ENCODE measurements around the gene CNPPD1.

The CNPPD1 gene

DNA sequence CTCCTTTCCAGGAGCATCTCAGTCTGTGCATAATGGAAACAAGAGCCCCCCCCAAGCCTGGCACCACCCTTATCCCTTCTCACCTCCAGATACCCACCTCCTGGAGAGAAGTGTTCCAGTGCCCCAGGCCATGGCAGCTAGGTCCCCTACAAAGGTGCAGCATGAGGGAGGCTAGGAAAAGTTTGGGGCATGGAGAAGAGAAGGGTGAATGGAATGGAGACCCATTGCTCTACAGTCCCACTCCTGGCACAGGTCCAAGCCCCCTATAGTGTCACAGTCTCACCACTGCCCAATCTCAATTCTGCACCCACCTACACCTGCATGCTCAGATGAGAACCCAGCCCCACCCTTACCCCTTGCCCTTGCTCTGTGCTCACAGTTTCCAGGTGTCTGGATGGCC, 7.8 kb downstream of the CNPPD1 start:
- no peaks in the 10 kb centered on the region for H3K9me3 ChIP-seq (ENCODE audit: insufficient read depth, low read length)
- H2AFZ ChIP-seq (ENCODE audit: low read depth, low read length) = no peak overlapping the region
- TF ChIP-seq, protein P1, sequence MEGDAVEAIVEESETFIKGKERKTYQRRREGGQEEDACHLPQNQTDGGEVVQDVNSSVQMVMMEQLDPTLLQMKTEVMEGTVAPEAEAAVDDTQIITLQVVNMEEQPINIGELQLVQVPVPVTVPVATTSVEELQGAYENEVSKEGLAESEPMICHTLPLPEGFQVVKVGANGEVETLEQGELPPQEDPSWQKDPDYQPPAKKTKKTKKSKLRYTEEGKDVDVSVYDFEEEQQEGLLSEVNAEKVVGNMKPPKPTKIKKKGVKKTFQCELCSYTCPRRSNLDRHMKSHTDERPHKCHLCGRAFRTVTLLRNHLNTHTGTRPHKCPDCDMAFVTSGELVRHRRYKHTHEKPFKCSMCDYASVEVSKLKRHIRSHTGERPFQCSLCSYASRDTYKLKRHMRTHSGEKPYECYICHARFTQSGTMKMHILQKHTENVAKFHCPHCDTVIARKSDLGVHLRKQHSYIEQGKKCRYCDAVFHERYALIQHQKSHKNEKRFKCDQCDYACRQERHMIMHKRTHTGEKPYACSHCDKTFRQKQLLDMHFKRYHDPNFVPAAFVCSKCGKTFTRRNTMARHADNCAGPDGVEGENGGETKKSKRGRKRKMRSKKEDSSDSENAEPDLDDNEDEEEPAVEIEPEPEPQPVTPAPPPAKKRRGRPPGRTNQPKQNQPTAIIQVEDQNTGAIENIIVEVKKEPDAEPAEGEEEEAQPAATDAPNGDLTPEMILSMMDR (IDR thresholded peaks at IDR 0.05; ENCODE audit: low read depth, low read length) = no peak
- no peak for TF ChIP-seq EZH2phosphoT487 (IDR thresholded peaks at IDR 0.05; ENCODE audit: low read depth)
- H3K79me2 ChIP-seq (ENCODE audit: low read length) = no peaks in the 10 kb centered on the region
- no peak overlapping the region for H3K9ac ChIP-seq (ENCODE audit: low read length)
- no peaks in the 10 kb centered on the region for H3K36me3 ChIP-seq (replicated peaks; ENCODE audit: low read depth, low read length)
- H3K4me2 ChIP-seq (ENCODE audit: low read length) = no peak overlapping the region
- H3K4me1 ChIP-seq (ENCODE audit: low read length) = no peaks in the 10 kb centered on the region
- H4K20me1 ChIP-seq (ENCODE audit: insufficient read depth, low read length) = no peaks in the 10 kb centered on the region
- H3K27ac ChIP-seq (ENCODE audit: low read length) = no peak overlapping the region
- no peak overlapping the region for H3K4me3 ChIP-seq (ENCODE audit: low read length)
- H3K27me3 ChIP-seq (ENCODE audit: low read depth, low read length) = no peaks in the 10 kb centered on the region

DNA sequence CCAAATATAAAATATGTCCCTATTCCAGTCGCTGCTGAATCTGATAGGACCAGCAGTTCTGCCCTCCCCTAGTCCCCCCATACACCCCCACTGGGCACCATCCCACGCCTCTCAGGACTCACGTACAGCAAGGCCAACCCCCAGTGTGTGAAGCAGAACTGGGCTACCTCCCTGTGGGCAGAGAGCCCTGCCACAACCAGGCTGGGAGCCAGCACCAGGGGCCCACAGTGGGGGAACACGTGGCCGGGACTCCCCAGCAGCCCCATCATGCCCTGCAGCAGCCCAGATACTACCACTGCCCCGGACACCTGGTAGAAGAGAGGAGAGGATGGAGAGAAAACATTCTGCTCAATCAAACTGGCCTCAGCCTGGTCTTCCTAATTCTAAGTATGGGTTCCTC, 8.2 kb downstream of the CNPPD1 start:
- H3K4me3 ChIP-seq (ENCODE audit: low read length) = no peak overlapping the region
- no peak overlapping the region for H3K4me2 ChIP-seq (ENCODE audit: low read length)
- no peaks in the 10 kb centered on the region for H3K9me3 ChIP-seq (ENCODE audit: insufficient read depth, low read length)
- no peaks in the 10 kb centered on the region for H3K4me1 ChIP-seq (ENCODE audit: low read length)
- no peak overlapping the region for H3K9ac ChIP-seq (ENCODE audit: low read length)
- H4K20me1 ChIP-seq (ENCODE audit: insufficient read depth, low read length) = no peaks in the 10 kb centered on the region
- no peak overlapping the region for H2AFZ ChIP-seq (ENCODE audit: low read depth, low read length)
- H3K27me3 ChIP-seq (ENCODE audit: low read depth, low read length) = no peaks in the 10 kb centered on the region
- H3K36me3 ChIP-seq (replicated peaks; ENCODE audit: low read depth, low read length) = no peaks in the 10 kb centered on the region
- TF ChIP-seq, protein P1 (IDR thresholded peaks at IDR 0.05; ENCODE audit: low read depth, low read length) = no peak
- no peak for TF ChIP-seq EZH2phosphoT487 (IDR thresholded peaks at IDR 0.05; ENCODE audit: low read depth)
- H3K79me2 ChIP-seq (ENCODE audit: low read length) = no peaks in the 10 kb centered on the region
- H3K27ac ChIP-seq (ENCODE audit: low read length) = no peak overlapping the region

DNA sequence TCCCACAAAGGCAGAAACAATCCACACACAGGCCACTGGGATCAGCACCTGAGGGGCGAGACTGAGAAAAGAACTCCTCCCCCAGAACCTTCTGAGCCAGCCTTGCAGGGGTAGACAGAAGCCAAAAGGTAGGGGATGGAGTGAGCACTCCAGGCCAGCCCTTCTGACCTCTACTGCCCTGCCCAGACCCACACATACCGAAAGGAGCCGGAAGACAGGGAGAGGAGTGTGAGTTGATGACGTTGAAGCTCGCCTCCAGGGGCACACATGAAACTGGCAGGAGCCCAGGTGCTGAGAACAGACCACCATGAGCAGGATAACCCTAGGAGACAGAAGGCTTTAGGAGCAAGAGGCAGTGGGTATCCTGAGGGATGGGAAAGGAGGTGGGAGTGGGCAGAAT, 8.7 kb downstream of the CNPPD1 start:
- Histone ChIP-seq H3K4me3 (ENCODE audit: low read length) (no peak overlapping the region), H2AFZ (ENCODE audit: low read depth, low read length) (no peak overlapping the region), H3K9ac (ENCODE audit: low read length) (no peak overlapping the region), H3K36me3 (replicated peaks; ENCODE audit: low read depth, low read length) (no peaks in the 10 kb centered on the region), H3K27ac (ENCODE audit: low read length) (no peak overlapping the region), H3K4me1 (ENCODE audit: low read length) (no peaks in the 10 kb centered on the region), H3K27me3 (ENCODE audit: low read depth, low read length) (no peaks in the 10 kb centered on the region), H4K20me1 (ENCODE audit: insufficient read depth, low read length) (no peaks in the 10 kb centered on the region), H3K4me2 (ENCODE audit: low read length) (no peak overlapping the region), H3K9me3 (ENCODE audit: insufficient read depth, low read length) (no peaks in the 10 kb centered on the region), H3K79me2 (ENCODE audit: low read length) (no peaks in the 10 kb centered on the region)
- no peak for TF ChIP-seq EZH2phosphoT487 (IDR thresholded peaks at IDR 0.05; ENCODE audit: low read depth)

DNA sequence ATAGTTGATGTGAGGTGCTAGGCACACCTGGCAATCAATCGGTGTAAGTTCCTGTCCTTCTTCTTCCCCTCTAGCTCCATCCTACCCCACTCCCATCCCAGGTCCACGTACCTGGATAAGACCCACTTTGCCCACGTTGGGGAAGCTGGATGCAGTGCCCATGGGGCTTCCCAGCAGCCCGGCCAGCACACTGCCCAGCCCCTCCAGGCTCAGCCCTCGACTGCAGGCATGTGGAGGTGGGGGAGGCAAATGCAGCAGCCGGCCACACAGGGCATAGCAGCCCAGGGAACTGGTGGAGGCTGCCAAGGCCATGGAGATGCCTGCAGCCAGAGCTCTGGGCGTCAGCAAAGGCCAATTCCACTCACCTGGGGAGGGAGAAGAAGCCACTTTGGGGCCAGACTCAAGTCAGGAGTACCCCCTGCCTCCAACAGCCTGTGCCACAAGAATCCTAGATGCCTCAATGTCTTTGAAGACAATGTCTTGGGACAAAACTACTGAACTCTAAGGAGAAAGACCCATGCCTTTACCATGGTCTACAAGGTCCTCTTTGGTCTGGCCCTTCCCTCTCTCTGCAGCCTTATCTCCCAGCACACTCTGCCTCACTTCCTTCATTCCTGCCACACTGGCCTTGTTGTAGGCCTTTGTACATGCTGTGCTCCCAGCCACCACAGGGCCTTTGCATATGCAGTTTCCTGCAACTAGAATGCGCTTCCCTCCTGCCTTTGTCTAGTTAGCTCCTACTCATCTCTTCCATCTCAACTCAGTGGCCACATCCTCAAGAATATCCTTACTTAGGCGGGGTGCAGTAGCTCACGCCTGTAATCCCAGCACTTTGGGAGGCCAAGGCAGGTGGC, 11.4 kb downstream of the CNPPD1 start:
- H3K9me3 ChIP-seq (ENCODE audit: insufficient read depth, low read length) = no peaks in the 10 kb centered on the region
- no peak overlapping the region for H2AFZ ChIP-seq (ENCODE audit: low read depth, low read length)
- H3K4me1 ChIP-seq (ENCODE audit: low read length) = peaks cover 4% of the 10 kb centered on the region; the same call in 1 of the 2 replicates
- no peaks in the 10 kb centered on the region for H3K27me3 ChIP-seq (ENCODE audit: low read depth, low read length)
- H3K9ac ChIP-seq (ENCODE audit: low read length) = no peak overlapping the region
- H4K20me1 ChIP-seq (ENCODE audit: insufficient read depth, low read length) = no peaks in the 10 kb centered on the region
- no peak overlapping the region for H3K27ac ChIP-seq (ENCODE audit: low read length)
- no peak overlapping the region for H3K4me2 ChIP-seq (ENCODE audit: low read length)
- H3K36me3 ChIP-seq (replicated peaks; ENCODE audit: low read depth, low read length) = no peaks in the 10 kb centered on the region
- H3K4me3 ChIP-seq (ENCODE audit: low read length) = no peak overlapping the region
- TF ChIP-seq, protein P1 (IDR thresholded peaks at IDR 0.05; ENCODE audit: low read depth, low read length) = no peak
- no peak for TF ChIP-seq EZH2phosphoT487 (IDR thresholded peaks at IDR 0.05; ENCODE audit: low read depth)
- H3K79me2 ChIP-seq (ENCODE audit: low read length) = no peaks in the 10 kb centered on the region
